SU-DHL-6 (cell line): ENCODE measurements around the gene LRRC37B.

Source experiments
- CTCF ChIP-seq: fragments of 200-600 bp; sonication (generic); IDR thresholded peaks from one replicate; pipeline ENCODE4 v1.5.1; 2017; ENCODE audit warnings: antibody characterized with exemption, mild to moderate bottlenecking, low read length, moderate library complexity; ENCODE audit not compliant: insufficient read depth, poor library complexity, severe bottlenecking
- EZH2phosphoT487 ChIP-seq: fragments of 200-600 bp; sonication (generic), shearing (Covaris generic); conservative IDR thresholded peaks from 2 replicates; pipeline ENCODE4 v1.6.1; 2018; ENCODE audit warnings: mild to moderate bottlenecking, antibody characterized with exemption, low read length, moderate library complexity, mixed read lengths

- TF ChIP-seq CTCF (no peak), EZH2phosphoT487 (no peak)
Observed at GRCh38 chr17:32009262-32009542, 2.0 kb downstream of the LRRC37B start.
